Measurements from ENCODE around the gene ALKBH5. TPM values are rescaled to one million over a fixed set of nuclear protein-coding genes. Genes with fewer than 3 reads are reported as not detected.

The ALKBH5 gene
- polyA plus RNA-seq, 3 donors: 70.6 to 74.7 (median 74.3) TPM

- DNase-seq: peak; percentile 36
Measured at GRCh38 chr17:18257268-18257981, 73.8 kb downstream of the ALKBH5 start.

GRCh38 chr17:18257982-18258355 is 74.3 kb downstream of the ALKBH5 start:
- DNase-seq: no peak

GRCh38 chr17:18258356-18259038 is 74.9 kb downstream of the ALKBH5 start, which contains the start of gene FLII:
FLII (minus strand) TSS chr17:18258738; CDS start chr17:18258690, 48 bp downstream.
- no peak for DNase-seq

Other genes with a start within 250 kb of the ALKBH5 start
- 10 to 100 TPM; 36.1 to 59.5 (median 52.6) TPM for gene TOM1L2, start 211.4 kb upstream of the ALKBH5 start, polyA plus RNA-seq (ENCODE audit: insufficient read length in 3 of 3)
- gene DRC3, start 211.0 kb upstream of the ALKBH5 start, polyA plus RNA-seq (ENCODE audit: insufficient read length in 3 of 3): 10 to 100 TPM; 12.9 to 25.4 (median 20.6) TPM
- 10 to 100 TPM; 26.8 to 34.5 (median 28.1) TPM for gene ATPAF2, start 144.7 kb upstream of the ALKBH5 start, polyA plus RNA-seq (ENCODE audit: insufficient read length in 3 of 3)
- 10 to 100 TPM; 12.6 to 14.0 (median 13.4) TPM for gene GID4, start 144.4 kb upstream of the ALKBH5 start, polyA plus RNA-seq (ENCODE audit: insufficient read length in 3 of 3)
- 10 to 100 TPM; 39.2 to 45.3 (median 41.5) TPM for gene DRG2, start 95.9 kb upstream of the ALKBH5 start, polyA plus RNA-seq (ENCODE audit: insufficient read length in 3 of 3)
- gene MYO15A, start 75.1 kb upstream of the ALKBH5 start, polyA plus RNA-seq (ENCODE audit: insufficient read length in 3 of 3): 1 to 10 TPM; 2.2 to 4.8 (median 3.3) TPM
- 10 to 100 TPM; 31.3 to 40.5 (median 39.5) TPM for gene LLGL1, start 41.8 kb downstream of the ALKBH5 start, polyA plus RNA-seq (ENCODE audit: insufficient read length in 3 of 3)
- gene FLII, start 74.9 kb downstream of the ALKBH5 start, polyA plus RNA-seq (ENCODE audit: insufficient read length in 3 of 3): 100 to 1,000 TPM; 140 to 159 (median 142) TPM
- gene MIEF2, start 76.8 kb downstream of the ALKBH5 start, polyA plus RNA-seq (ENCODE audit: insufficient read length in 3 of 3): 10 to 100 TPM; 17.2 to 21.7 (median 19.2) TPM
- gene TOP3A, start 131.2 kb downstream of the ALKBH5 start, polyA plus RNA-seq (ENCODE audit: insufficient read length in 3 of 3): 10 to 100 TPM; 42.9 to 58.2 (median 53.7) TPM
- gene SMCR8, start 131.5 kb downstream of the ALKBH5 start, polyA plus RNA-seq (ENCODE audit: insufficient read length in 3 of 3): 10 to 100 TPM; 15.2 to 19.1 (median 17.8) TPM
- gene SHMT1, start 179.7 kb downstream of the ALKBH5 start, polyA plus RNA-seq (ENCODE audit: insufficient read length in 3 of 3): 10 to 100 TPM; 56.0 to 66.7 (median 63.7) TPM
- gene EVPLL, start 193.9 kb downstream of the ALKBH5 start, polyA plus RNA-seq (ENCODE audit: insufficient read length in 3 of 3): 1 to 10 TPM in 1 of 3 donors, under 1 TPM in 2; 0.67 to 1.2 (median 0.71) TPM

Measured in renal pelvis (tissue), 4 donors.